Fibroblast of lung (primary cell): ENCODE measurements around the gene IRF1.

Experiments used
- CTCF ChIP-seq, 2 donors: IDR thresholded peaks in 1 of 2; conservative IDR thresholded peaks in 1 of 2; 1 replicate in 1 of 2; 2 replicates in 1 of 2; pipeline ENCODE4 v1.5.1; 2011 to 2012; ENCODE audit warnings: low read length in 2 of 2, control low read depth in 1 of 2, inconsistent platforms in 1 of 2, low read depth in 1 of 2, mild to moderate bottlenecking in 1 of 2
- EZH2 ChIP-seq: IDR thresholded peaks from 2 replicates; pipeline ENCODE4 v1.5.1; 2012; ENCODE audit warnings: low read length, control low read depth, mild to moderate bottlenecking; ENCODE audit errors: missing control alignments

- TF ChIP-seq EZH2, result no peak
- TF ChIP-seq CTCF (conservative IDR thresholded peaks at IDR 0.05 in 1 of 2, IDR thresholded peaks at IDR 0.05 in 1 of 2; ENCODE audit: low read depth in 1 of 2, low read length in 2 of 2), result no peak
Observed at GRCh38 chr5:132486318-132487094, 4.1 kb downstream of the IRF1 start.
